Tibial nerve (tissue), 4 donors: Measurements from ENCODE around the gene IL36A. TPM values are rescaled to one million over a fixed set of nuclear protein-coding genes. Genes with fewer than 3 reads are reported as not detected.

ENCODE experiments used
- DNase-seq, 2 donors: peaks; one replicate each; pipeline ENCODE4 v3.0.0-alpha.2; 2019; ENCODE audit warnings: low spot score in 2 of 2
- H3K27ac ChIP-seq, 4 donors: fragments of 200-600 bp; sonication (generic) in 3 of 4; one replicate each; pipeline ENCODE4 v1.5.1; 2017 to 2019; ENCODE audit warnings: mild to moderate bottlenecking in 1 of 4
- H3K27me3 ChIP-seq, 2 donors: fragments of 200-600 bp; sonication (generic) in 1 of 2; one replicate each; pipeline versions ENCODE4 v1.5.1 to v1.6.0; 2017 to 2019
- H3K36me3 ChIP-seq, 3 donors: fragments of 200-600 bp; sonication (generic); one replicate each; pipeline ENCODE4 v1.5.1; 2018 to 2019
- H3K4me1 ChIP-seq, 4 donors: fragments of 200-600 bp; sonication (generic) in 3 of 4; one replicate each; pipeline ENCODE4 v1.5.1; 2017 to 2019
- H3K4me3 ChIP-seq, 4 donors: fragments of 200-600 bp; sonication (generic) in 3 of 4; one replicate each; pipeline ENCODE4 v1.5.1; 2017 to 2019; ENCODE audit warnings: mild to moderate bottlenecking in 1 of 4, moderate library complexity in 1 of 4
- H3K9me3 ChIP-seq, 4 donors: fragments of 200-600 bp; sonication (generic) in 3 of 4; one replicate each; pipeline ENCODE4 v1.5.1; 2017 to 2019
- CTCF ChIP-seq, 5 experiments: fragments of 200-600 bp in 3 of 5; fragments of 450-650 bp in 2 of 5; sonication (generic) in 3 of 5; IDR thresholded peaks; one replicate each; pipeline ENCODE4 v1.5.1; 2016 to 2019; ENCODE audit warnings: antibody characterized with exemption in 5 of 5, mild to moderate bottlenecking in 3 of 5, moderate library complexity in 2 of 5
- EP300 ChIP-seq, 2 donors: sonication (generic); formaldehyde crosslinking; IDR thresholded peaks; one replicate each; pipeline ENCODE4 v1.6.1; 2017; ENCODE audit warnings: antibody characterized with exemption in 2 of 2, mild to moderate bottlenecking in 1 of 2
- POLR2A ChIP-seq, 2 donors: fragments of 450-650 bp; IDR thresholded peaks; one replicate each; pipeline ENCODE4 v1.6.1; 2017; ENCODE audit warnings: antibody characterized with exemption in 2 of 2, mild to moderate bottlenecking in 2 of 2, moderate library complexity in 2 of 2
- WGBS, 2 donors: methylation state at CpG; one replicate each; pipeline ENCODE4 v1.1.5; 2018; 5-methylcytosine and 5-hydroxymethylcytosine counted together
- total RNA-seq, 4 donors: library from RNA; depleted of rRNA; stranded (reverse); fragments of >200 nt; gene quantifications; one replicate each; pipeline ENCODE4 v1.1.0, GENCODE V29; 2016

The IL36A gene
- total RNA-seq, 4 donors from 2014 or later = not detected

- no peaks in the 10 kb centered on the region for H3K4me1 ChIP-seq
- H3K27ac ChIP-seq = no peak within 1 kb of the TSS
- no peaks in the 10 kb centered on the region for H3K36me3 ChIP-seq
- no peak within 1 kb of the TSS for H3K4me3 ChIP-seq
- DNase-seq = no peak
- no peak for TF ChIP-seq EP300 (IDR thresholded peaks at IDR 0.05)
- no peak for TF ChIP-seq POLR2A (IDR thresholded peaks at IDR 0.05)
- TF ChIP-seq CTCF (IDR thresholded peaks at IDR 0.05) = no peak
- WGBS, 2 donors = 69 to 78% methylated on average over 7 of the region's 7 CpGs
- no peaks in the 10 kb centered on the region for H3K9me3 ChIP-seq
- H3K27me3 ChIP-seq = no peaks in the 10 kb centered on the region
Measured at GRCh38 chr2:112977559-112978056, 27.7 kb upstream of the IL36A start, which contains the start of gene IL36G. Gene IL36G (plus strand): TSS chr2:112978006. CDS start chr2:112978639, 633 bp downstream.

- 88 to 91% methylated on average over 1 of the region's 1 CpG for WGBS, 2 donors
- TF ChIP-seq EP300 (IDR thresholded peaks at IDR 0.05) (no peak), CTCF (IDR thresholded peaks at IDR 0.05) (no peak), POLR2A (IDR thresholded peaks at IDR 0.05) (no peak)
Measured at GRCh38 chr2:112979731-112980130, 25.5 kb upstream of the IL36A start.

GRCh38 chr2:112980537-112980936, 24.7 kb upstream of the IL36A start:
- no peaks in the 10 kb centered on the region for H3K9me3 ChIP-seq
- no peaks in the 10 kb centered on the region for H3K36me3 ChIP-seq
- WGBS, 2 donors = 58 to 68% methylated on average over 1 of the region's 1 CpG
- no peaks in the 10 kb centered on the region for H3K4me1 ChIP-seq
- H3K4me3 ChIP-seq = no peak overlapping the region
- TF ChIP-seq POLR2A (IDR thresholded peaks at IDR 0.05) = no peak
- no peak for TF ChIP-seq EP300 (IDR thresholded peaks at IDR 0.05)
- no peak for TF ChIP-seq CTCF (IDR thresholded peaks at IDR 0.05)
- DNase-seq = no peak
- H3K27ac ChIP-seq = no peak overlapping the region
- H3K27me3 ChIP-seq = no peaks in the 10 kb centered on the region

More at GRCh38 chr2:112979731-112980130, 25.5 kb upstream of the IL36A start:
- Histone ChIP-seq H3K36me3 (no peaks in the 10 kb centered on the region), H3K9me3 (no peaks in the 10 kb centered on the region), H3K4me1 (no peaks in the 10 kb centered on the region), H3K27ac (no peak overlapping the region), H3K27me3 (no peaks in the 10 kb centered on the region), H3K4me3 (no peak overlapping the region)
- no peak for DNase-seq

- 91 to 93% methylated on average over 5 of the region's 5 CpGs for WGBS, 2 donors
- Histone ChIP-seq H3K4me3 (no peak overlapping the region), H3K27me3 (no peaks in the 10 kb centered on the region), H3K36me3 (no peaks in the 10 kb centered on the region), H3K27ac (no peak overlapping the region), H3K9me3 (peaks cover 0 to 9% (median 0%) of the 10 kb centered on the region in 4 donors), H3K4me1 (no peaks in the 10 kb centered on the region)
- TF ChIP-seq CTCF (IDR thresholded peaks at IDR 0.05) (no peak), POLR2A (IDR thresholded peaks at IDR 0.05) (no peak), EP300 (IDR thresholded peaks at IDR 0.05) (no peak)
- no peak for DNase-seq
Measured at GRCh38 chr2:112985090-112985489, 20.2 kb upstream of the IL36A start.

GRCh38 chr2:112989611-112990010, 15.6 kb upstream of the IL36A start:
- H3K27ac ChIP-seq = no peak overlapping the region
- no peaks in the 10 kb centered on the region for H3K4me1 ChIP-seq
- WGBS, 2 donors = 74 to 78% methylated on average over 3 of the region's 3 CpGs
- no peaks in the 10 kb centered on the region for H3K27me3 ChIP-seq
- DNase-seq = no peak
- TF ChIP-seq POLR2A (IDR thresholded peaks at IDR 0.05) (no peak), EP300 (IDR thresholded peaks at IDR 0.05) (no peak), CTCF (IDR thresholded peaks at IDR 0.05) (no peak)
- H3K36me3 ChIP-seq = no peaks in the 10 kb centered on the region
- peaks cover 0 to 32% (median 3%) of the 10 kb centered on the region in 4 donors for H3K9me3 ChIP-seq
- no peak overlapping the region for H3K4me3 ChIP-seq
